Subcutaneous adipose tissue (tissue), 4 donors: ENCODE data around the gene SOCS3. TPM values are rescaled to one million over a fixed set of nuclear protein-coding genes. Genes with fewer than 3 reads are reported as not detected.

Experiments used
- total RNA-seq, 4 donors: library from RNA; depleted of rRNA; stranded (reverse); fragments of >200 nt; gene quantifications; one replicate each; pipeline ENCODE4 v1.1.0, GENCODE V29; 2016
- TF ChIP-seq, protein P1 (sequence below): fragments of 450-650 bp; IDR thresholded peaks from one replicate; pipeline ENCODE4 v1.5.1; 2016; ENCODE audit warnings: low read depth, mild to moderate bottlenecking, control low read depth, antibody characterized with exemption, moderate library complexity

SOCS3 gene
- total RNA-seq, 4 donors from 2014 or later = 15.4 to 33.3 (median 24.7) TPM

DNA sequence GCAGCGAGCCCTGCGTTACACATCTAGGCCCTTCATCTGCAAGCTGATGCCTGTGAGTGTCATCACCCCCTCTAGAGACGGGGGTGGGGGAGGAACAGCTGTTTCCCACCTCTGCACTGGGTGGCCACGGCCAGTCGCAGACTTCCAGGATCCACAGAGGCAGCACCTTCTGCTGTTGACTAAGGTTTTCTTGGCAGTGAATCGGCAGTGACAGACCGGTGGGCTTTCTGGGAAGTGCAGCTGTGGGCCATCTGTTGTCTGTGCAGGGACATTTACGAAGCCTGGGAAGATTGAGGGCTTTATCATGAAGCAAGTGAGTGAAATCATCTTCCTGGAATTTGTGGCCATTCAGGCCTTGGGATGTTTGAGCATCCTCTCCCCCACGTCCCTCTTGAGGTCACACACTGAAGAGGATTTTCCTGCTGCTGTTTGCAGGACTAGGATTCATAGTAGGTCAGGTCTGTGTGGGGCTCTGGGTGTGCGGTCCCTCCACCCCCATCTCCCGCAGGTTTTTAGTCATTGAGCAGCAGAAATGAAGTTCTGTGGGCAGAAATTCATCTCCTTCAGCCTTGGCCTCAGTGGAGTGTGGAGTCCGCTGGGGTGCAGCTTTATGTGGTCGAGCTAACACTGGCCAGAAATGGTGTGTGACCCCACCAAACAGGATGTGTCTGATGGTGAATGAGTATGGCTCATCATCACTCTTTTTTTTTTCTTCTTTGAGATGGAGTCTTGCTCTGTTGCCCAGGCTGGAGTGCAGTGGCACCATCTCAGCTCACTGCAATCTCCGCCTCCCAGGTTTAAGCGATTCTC is 30.6 kb upstream of the SOCS3 start:
- TF ChIP-seq, protein P1, sequence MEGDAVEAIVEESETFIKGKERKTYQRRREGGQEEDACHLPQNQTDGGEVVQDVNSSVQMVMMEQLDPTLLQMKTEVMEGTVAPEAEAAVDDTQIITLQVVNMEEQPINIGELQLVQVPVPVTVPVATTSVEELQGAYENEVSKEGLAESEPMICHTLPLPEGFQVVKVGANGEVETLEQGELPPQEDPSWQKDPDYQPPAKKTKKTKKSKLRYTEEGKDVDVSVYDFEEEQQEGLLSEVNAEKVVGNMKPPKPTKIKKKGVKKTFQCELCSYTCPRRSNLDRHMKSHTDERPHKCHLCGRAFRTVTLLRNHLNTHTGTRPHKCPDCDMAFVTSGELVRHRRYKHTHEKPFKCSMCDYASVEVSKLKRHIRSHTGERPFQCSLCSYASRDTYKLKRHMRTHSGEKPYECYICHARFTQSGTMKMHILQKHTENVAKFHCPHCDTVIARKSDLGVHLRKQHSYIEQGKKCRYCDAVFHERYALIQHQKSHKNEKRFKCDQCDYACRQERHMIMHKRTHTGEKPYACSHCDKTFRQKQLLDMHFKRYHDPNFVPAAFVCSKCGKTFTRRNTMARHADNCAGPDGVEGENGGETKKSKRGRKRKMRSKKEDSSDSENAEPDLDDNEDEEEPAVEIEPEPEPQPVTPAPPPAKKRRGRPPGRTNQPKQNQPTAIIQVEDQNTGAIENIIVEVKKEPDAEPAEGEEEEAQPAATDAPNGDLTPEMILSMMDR = no peak

DNA sequence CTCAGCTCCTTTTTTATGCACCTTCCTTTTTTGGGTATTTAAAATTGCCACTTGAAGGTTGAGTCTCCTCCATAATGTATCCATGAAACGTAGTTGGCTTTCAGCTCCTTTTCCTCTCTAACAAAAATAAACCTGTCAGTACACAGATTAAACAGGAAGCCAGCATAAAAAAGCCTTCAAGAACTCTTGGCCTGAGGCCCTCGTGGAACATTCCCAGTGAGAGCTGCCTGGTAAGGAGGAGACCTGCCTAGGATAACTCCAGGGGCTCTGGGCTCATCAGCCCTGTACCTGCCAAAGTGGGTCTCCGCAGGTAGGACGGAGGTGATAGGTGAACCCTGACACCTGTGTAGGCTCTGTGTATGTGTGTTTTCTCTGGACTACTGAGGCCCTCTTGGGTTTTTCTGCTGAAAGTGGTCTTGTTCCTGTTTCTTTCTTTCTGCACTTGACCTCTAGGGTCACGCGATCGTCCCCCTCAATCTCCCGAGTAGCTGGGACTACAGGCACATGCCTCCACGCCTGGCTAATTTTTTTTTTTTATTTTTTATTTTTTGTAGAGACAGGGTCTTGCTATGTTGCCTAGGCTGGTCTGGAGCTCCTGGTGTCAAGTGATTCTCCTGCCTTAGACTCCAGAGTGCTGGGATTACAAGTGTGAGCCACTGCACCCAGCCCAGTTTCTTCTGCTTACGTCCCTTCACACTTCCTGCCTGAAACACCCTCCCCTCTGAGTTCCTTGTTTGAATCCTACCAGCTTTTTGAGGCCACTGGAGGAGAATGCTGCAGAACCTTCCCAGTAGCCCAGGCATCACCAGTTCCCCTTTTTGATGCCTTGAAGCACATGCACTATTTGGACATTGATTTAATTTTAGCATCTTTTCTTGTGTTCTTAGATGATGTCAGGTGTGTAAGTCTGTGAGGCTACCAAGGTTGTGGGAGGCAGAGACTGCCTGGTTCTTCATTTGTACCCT is 28.4 kb upstream of the SOCS3 start:
- TF ChIP-seq, protein P1 = no peak

DNA sequence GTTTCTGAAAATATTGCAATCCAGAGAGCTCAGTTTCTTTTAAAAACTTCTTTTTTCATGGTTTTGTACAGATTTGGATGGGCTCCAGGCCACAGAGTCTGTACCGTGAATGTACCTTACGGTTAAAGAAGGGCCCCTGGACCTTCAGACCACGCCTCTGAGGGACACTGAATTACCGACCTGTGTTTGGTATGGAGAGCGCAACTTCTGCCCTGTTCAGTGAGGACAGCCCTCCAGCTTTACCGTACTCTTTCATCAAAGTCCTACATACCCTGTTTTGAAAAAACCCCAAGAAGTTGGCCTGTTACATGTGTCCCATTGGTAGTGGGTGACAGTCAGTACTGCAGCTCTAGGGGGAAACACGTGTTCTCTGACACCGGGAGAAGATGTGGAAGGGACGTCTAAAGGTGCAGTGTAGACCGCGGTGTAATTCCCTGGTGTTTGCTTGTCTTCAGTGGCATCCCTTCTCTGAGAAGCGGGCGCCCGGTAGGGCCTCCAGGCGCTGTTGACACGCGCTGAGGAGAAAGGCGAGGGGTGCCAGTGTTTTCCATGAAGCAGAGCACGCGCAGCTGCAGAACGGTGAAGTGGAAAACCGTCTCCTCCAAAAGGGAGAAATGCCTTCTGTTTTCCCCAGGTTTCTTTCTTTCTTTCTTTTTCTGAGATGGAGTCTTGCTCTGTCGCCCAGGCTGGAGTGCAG is 24.8 kb upstream of the SOCS3 start:
- TF ChIP-seq, protein P1 = no peak

DNA sequence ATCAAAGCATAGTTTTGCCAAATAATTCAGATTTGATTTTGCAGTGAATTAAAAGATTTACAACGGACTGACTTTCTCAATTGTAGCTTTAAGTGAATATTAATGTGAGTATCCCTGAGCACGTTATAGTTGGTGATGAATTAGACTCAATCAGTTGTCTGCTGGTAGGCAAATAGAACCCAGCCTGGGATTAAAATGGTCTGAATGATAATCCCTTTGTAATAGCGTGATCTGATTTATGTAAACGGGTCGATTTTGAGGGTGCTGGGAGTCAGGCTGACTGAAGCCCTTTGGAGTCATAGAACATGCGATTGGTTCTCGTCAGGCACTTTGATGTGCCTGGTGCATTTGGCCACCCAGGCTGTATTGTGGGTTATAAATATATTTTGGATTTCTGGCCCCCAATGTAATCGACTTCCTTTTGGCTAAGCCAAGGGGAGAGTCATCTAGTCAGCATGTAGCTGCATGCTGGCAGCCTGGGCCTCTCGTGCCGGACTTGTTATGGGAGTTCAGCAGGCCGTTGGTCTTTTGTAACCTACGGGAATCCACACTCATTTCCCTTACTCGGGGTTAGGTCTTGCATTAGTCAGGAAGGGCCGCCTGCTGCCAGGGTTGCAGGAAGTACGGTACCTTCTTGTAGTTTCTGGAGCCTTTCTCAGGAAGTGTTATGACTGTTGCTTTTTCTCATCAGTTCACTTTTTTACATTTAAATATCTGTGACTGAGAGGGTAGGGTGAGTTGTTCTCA is 24.0 kb upstream of the SOCS3 start:
- TF ChIP-seq, protein P1 = no peak

DNA sequence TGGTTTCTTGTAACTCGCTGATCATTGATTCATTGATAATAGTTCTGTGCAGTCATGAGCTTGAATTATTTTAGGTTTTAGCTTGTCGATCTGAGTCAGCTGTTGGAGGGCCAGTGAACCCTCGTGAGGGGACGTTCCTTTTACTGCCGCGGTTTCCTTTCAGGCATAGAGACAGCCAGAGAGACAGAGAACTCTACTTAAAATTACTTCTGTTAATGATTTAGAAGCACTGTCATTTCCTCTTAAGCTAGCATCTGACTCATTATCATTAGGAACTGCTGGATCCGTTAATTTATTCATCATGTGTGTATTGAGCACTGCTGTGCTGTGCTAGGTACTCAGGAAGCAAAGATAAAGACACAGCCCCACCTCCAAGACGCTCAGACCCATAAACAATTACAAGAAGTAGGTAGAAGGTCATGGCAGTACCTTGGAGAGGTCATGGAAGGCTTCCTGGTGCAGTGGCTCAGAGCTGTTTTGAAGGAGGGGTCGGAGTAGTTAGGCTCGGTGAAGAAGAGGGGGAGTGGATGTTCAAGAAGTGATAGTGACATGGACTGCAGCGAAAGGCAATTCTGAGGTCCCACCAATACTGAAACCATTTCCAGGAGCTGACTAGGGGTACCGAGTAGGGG is 21.8 kb upstream of the SOCS3 start:
- TF ChIP-seq, protein P1 = no peak

DNA sequence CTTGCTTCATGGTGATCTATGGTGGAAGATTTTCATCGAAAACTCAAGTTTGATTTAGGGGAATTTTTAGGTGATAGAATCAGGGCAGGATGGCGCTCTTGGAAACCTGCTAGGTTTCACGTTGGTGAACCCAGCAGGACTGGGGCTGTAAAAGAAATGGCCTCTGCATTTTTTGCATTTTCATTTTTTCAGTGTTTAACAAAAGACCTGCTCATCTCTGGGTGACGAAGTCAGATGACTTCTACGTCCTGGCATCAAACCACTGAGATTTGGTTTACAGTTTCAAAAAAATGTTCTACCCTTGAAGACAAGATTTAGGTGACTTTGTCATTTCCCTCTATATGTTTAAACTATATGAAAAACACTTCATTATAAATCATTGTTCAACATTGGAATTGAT is 20.5 kb upstream of the SOCS3 start:
- TF ChIP-seq, protein P1 = no peak
